ENCODE results near the gene MIP.
"Not testable (repeated sequence)": the region's sequence is repeated elsewhere in the genome, so short reads cannot be mapped to it uniquely, and the experiment has no call there.

Gene MIP

DNA sequence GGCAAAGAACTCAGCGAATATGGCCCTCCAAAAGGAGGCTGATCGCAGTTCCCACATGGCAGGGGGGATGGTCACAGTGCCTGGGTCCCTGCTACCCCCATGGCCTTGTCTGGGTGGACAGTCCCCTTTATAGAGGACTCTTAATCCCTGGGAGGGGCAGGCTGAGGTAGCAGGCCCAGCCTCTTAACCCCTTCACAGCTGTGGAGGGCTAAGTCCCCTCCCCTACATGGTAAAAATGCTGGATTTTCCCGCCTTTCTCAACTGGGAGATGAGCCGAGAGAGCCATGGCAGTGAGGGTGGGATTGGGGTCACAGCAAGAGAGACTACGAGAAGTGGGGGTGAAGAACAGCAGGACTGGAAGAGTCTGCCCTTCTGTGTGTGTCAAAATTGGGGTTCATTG, at the start of gene MIP:
Gene MIP (minus strand): TSS at position 101 of the 400 bp plus-strand sequence. CDS start 44 bp downstream, at position 57.
- no peak for DNase-seq

DNA sequence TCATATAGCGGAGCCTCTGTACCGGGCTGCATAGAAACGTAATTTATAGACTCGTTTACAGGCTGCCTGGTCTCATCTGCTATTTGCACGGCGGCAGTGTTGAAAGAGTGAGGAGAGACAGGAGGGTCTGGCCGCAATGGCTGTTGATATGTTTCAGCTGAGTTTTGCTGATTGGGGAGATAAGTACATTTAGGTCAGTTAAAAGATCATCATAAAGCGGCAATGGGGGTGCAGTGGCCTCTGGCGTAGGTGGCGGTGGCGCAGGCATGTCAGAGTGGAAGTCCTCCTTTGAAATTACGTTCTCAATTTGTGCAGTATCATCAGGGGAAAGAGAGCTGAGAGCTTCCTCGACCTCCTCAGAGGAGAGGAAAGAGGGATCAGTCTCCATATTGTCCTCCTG, 45.4 kb upstream of the MIP start:
- not testable (repeated sequence) for DNase-seq

DNA sequence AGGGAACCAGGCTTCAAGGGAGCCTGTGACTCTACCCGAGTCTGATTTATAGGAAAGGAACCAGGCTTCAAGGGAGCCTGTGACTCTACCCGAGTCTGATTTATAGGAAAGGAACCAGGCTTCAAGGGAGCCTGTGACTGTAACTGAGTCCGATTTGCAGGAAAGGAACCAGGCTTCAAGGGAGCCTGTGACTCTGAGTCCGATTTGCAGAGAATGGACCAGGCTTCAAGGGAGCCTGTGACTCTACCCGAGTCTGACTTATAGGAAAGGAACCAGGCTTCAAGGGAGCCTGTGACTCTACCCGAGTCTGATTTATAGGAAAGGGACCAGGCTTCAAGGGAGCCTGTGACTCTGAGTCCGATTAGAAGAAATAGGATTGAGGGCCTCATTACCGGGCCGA, 45.0 kb upstream of the MIP start:
- DNase-seq = not testable (repeated sequence)

DNA sequence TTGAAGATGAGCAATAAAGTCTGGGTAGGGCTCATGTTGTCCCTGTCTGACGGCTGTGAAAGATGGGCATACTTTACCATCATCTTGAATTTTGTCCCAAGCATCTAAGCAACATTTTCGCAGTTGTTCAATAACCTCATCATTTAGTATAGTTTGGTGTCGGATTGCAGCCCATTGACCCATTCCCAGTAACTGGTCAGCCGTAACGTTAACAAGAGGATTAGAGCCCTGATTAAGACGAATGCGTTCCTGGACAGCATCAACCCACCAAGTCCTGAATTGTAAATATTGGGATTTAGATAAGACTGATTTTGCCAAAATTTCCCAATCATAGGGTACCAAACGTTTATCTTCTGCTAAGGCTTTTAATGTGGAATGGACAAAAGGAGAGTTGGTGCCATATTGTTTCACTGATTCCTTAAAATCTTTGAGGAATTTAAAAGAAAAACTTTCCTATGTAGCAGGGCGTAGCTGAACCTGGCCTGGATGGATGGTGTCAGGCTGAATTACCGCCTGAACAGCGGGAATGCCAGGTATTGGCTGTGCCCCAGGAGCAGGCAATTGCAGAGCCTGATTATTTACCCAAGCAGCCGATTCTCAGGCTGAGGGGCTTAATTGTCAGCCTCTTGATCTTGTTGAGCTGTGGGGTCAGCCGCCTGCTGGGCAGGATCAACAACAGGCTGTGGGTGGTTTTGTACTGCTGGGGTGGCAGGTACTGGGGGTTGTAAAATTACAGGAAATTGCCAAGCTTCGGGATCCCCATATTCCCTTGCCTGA, 43.9 kb upstream of the MIP start:
- DNase-seq = not testable (repeated sequence)

DNA sequence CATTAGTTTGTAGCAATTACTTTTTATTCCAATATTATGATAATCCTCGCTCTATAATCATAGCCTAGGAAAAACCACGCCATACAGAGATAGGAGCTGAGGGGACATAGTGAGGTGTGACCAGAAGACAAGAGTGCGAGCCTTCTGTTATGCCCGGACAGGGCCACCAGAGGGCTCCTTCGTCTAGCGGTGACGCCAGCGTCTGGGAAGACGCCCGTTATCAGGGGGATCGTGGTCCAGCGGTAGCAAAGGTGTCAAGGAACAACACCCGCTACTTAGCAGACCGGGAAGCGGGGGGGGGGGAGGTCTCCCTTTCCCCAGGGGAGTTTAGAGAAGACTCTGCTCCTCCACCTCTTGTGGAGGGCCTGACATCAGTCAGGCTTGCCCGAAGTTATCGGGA, 42.2 kb upstream of the MIP start:
- peak; percentile 55 for DNase-seq

DNA sequence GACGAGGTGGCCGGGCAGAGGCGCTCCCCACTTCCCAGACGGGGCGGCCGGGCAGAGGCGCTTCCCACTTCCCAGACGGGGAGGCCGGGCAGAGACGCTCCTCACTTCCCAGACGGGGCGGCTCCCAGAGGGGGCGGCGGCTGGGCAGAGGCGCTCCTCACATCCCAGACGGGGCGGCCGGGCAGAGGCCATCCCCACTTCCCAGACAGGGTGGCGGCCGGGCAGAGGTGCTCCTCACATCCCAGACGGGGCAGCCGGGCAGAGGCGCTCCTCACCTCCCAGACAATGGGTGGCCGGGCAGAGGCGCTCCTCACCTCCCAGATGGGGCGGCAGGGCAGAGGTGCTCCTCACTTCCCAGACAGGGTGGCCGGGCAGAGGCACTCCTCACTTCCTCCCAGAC, 40.0 kb upstream of the MIP start:
- DNase-seq = not testable (repeated sequence)

DNA sequence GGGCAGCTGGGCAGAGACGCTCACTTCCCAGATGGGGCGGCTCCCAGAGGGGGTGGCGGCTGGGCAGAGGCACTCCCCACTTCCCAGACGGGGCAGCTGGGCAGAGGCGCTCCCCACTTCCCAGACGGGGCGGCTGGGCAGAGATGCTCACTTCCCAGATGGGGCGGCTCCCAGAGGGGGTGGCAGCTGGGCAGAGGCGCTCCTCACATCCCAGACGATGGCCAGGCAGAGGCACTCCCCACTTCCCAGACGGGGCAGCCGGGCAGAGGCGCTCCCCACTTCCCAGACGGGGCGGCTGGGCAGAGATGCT, 39.6 kb upstream of the MIP start:
- not testable (repeated sequence) for DNase-seq

DNA sequence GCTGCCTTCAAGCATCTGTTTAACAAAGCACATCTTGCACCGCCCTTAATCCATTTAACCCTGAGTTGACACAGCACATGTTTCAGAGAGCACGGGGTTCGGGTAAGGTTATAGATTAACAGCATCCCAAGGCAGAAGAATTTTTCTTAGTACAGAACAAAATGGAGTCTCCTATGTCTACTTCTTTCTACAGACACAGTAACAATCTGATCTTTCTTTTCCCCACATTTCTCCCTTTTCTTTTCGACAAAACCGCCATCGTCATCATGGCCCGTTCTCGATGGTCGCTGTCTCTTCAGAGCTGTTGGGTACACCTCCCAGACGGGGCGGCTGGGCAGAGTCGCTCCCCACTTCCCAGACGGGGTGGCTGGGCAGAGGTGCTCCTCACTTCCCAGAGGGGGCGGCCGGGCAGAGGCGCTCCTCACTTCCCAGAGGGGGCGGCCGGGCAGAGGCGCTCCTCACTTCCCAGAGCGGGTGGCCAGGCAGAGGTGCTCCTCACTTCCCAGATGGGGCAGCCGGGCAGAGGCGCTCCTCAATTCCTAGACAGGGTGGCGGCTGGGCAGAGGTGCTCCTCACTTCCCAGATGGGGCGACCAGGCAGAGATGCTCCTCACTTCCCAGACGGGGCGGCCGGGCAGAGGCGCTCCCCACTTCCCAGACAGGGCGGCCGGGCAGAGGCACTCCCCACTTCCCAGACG, 39.1 kb upstream of the MIP start:
- DNase-seq = not testable (repeated sequence)

DNA sequence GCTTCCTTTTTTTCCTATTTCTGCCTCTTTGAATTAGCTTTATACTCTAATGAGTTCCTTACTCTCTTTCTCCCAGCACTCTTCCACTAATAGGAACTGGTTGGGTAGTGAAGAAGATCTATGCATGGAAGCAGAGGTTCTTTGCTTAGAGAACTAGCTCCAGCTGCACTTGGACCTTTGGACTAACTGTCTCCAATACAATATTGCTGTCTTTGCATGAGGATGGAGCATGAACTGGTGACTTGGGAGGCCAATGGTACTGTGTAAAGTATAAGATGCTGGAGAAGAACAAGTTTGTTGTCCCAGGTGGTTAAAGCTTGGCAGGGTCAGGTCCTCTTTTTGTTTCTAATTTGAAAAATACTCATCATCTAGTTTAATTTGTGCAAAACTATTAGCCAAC, 35.9 kb upstream of the MIP start:
- DNase-seq = no peak

DNA sequence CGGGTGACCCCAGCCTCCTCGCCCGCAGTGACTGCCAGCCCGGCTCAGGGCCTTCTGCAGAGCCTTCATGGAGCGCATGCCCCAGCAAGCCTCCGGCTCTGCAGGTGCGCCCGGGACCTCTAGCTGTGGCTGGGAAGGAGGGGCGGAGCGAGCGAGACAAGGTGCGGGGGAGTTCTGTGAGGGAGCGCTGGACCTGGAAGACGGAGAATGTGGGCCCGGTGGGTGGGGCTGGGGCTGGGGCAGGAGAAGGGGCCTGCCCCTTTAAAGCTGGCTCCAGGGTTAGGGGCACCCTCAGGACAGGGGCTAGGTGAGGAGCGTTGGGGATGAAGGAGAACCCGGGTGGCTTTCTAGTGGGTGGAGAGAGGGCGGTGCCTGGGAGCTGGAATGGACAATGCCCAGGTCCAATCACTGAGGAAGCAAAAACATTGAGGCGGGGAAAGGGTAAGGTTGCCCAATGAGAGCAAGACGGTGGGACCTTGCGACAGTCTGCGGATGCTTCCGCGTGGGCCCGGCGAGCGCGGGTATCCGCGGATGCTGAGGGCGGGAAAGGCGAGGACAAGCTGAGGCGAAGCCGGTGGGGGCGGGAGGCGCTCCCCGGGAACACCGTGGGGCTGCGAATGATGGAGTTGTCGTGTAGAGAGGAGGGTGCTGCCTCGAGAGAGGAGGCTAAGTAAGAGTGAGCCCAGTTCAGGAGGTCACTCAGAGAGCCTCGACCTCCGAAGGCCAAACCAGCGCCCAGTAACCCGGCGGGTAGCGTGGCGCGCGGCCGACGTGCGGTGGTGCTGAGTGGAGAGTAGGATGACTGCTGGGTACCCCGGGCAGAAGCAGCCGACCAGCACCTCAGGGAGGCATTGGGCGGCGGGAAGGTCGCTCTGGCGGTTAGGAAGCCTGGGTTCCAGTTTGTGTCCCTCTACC, 33.8 kb upstream of the MIP start, which contains the start of gene GLS2:
Gene GLS2 (minus strand): TSS at position 121 of the 915 bp plus-strand sequence. CDS start 43 bp downstream, at position 78.
- peak; percentile 79 for DNase-seq

DNA sequence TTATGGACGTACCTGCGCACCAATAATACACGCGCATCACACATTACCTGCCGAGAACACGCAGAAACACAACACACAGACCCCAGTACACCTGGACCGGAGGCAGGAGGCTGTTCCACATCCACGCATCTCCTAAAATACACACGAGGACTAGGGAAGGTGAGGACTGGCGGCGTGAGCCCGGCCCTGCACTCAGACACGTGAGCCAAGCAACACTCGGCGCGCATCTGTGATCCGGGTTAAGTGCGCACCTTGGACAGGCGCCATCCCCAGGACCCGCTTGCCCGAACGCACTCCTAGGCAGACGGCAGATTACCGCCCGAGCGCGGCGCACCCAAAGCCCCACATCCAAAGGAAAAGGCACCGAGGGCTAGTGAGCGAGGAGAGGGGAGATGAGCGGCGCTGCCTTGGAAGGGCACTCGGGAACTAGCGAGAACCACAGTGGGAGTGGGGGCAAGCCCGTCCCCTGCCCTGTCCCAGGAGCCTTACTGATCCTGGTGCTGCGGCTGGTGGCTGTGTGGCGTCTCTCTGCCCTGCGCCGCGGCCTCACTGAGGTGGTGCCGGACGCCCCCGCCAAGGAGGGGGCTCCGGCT, 33.1 kb upstream of the MIP start:
- peak; percentile 43 for DNase-seq

DNA sequence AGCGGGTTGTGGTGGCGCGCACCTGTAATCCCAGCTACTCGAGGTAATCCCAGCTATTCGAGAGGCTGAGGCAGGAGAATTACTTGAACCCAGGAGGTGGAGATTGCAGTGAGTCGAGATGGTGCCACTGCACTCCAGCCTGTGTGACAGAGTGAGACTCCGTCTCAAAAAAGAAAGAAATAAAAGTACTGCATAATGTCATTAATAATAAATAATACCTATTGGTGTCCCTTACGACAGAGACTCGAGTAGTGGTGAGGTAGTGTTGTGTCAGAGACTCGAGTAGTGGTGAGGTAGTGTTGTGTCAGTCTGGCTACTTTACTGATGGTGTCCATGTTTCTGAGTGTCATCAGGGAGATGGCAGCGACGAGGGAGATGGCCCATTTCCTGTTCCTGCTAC, 32.2 kb upstream of the MIP start:
- no peak for DNase-seq

DNA sequence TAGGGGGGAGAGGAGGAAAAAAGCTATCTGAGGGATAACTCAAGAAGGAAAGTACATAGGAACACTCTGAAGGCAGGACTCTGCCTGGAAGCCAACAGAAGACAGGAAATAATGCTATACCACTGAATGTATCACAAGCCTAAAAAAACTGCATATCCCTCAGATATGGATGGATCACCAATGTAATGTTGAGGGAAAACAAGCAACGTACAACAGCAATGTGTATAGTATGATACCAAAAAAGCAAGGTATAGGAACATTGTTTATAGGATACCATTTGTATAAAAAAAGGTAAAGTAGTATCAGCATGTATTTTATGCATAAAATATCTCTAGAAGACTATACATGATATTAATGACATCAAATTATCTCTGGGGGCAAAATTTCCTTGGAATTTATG, 30.1 kb upstream of the MIP start:
- DNase-seq = no peak

DNA sequence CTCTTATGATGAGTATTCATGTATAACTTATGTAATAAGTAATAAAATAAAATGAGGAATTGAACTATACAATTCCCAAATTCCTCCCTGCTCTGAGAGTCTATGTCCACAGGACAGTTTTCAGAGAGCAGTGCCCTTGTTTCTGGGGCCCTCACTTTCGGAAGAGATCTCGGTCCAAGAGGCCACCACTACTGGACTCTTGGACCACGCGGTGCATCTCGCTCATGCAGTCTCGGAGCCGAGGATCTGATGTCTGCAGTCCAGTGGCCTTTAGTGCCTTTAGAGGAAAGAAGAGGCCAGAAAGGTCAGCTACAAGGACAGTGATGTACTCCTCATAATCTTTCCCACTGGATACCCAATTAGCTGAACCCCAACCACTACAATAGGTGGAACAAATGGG, 25.2 kb upstream of the MIP start:
- DNase-seq = no peak

DNA sequence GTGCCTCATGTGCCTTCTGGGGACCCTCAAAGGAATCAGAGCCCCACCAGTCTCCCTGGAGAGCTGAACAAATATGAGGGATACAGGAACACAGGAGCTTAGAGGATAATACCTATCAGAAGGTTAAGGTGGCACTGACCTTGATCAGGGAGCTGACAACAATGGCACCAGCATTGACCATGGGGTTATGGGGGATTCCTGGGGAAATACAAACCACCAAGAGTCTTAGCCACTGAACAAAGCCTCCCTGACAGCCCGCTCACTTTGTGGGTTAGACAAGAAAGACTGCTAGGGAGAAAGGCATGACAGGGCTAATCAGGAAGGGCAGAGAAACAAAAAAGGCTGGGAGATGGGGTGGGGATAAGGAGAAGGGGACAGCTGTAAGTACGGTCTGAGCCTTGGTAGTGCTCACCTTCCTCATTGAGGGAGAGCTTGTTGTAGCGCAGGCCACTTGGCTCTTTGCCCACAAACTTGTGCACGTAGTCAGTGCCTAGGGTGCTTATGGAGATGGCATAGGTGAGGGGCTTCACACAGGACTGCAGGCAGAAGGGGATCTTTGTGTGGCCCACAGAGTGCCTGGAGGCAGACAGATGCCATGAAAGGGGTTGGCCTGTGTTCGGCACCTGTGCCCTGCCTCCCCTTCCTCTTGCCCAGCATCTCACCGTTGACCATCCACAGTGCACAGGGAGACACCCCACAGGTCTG, 23.2 kb upstream of the MIP start:
- no peak for DNase-seq

DNA sequence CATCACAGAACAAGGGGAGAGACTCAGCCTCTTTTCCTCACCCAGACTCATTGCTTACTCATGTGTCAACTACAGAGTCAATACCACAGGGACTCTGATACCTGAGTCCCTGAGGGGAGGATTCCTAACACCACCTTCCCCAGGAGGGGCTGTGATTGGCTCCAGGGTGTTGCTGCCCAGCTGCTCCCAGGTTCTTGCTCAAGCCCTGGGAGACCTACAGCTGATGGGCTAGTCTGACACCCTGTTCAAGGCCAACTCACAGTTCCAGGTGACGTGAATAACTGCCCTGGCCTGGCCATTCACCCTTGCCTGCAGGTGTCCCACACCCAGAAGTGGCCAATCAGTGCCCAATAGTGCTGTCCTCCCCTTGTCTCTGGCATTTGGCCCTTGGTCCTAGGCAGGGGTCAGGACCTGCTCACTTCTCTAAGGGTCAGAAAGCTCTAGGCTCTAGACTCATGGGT, 22.5 kb upstream of the MIP start:
- no peak for DNase-seq

DNA sequence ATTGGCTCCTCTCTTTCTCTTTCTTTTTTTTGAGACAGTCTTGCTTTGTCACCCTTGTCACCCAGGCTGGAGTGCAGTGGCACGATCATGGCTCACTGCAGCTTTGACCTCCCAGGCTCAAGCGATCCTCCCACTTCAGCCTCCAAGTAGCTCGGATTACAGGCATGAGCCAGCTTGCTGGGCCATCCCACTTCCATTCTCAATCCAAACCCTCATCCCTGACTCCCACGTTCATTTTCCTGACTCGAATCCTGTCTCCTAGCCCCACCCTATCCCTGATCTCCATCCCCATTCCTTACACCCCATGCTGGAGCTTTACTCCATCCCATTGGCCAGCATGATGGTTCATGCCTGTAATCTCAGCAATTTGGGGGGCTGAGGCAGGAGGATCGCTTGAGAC, 21.7 kb upstream of the MIP start:
- DNase-seq = no peak

DNA sequence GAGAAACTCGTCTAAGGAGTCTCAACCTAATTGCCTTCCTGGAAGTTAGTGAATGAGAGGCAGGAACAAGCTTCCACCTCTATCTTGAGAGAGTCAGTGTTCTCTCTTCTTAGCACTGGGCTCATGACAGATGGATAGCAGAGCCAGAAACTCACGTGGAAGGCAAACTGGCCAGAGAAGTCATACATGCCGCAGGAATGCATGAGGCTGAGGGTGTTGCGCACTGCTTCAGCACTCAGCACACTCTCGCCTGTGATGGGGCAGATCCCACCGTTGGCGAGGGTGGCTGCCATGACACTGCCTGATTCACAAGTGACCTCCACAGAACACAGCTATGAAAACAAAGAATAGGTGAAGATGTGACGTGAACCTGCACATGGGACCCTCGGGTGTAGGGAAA, 19.9 kb upstream of the MIP start:
- DNase-seq = no peak

DNA sequence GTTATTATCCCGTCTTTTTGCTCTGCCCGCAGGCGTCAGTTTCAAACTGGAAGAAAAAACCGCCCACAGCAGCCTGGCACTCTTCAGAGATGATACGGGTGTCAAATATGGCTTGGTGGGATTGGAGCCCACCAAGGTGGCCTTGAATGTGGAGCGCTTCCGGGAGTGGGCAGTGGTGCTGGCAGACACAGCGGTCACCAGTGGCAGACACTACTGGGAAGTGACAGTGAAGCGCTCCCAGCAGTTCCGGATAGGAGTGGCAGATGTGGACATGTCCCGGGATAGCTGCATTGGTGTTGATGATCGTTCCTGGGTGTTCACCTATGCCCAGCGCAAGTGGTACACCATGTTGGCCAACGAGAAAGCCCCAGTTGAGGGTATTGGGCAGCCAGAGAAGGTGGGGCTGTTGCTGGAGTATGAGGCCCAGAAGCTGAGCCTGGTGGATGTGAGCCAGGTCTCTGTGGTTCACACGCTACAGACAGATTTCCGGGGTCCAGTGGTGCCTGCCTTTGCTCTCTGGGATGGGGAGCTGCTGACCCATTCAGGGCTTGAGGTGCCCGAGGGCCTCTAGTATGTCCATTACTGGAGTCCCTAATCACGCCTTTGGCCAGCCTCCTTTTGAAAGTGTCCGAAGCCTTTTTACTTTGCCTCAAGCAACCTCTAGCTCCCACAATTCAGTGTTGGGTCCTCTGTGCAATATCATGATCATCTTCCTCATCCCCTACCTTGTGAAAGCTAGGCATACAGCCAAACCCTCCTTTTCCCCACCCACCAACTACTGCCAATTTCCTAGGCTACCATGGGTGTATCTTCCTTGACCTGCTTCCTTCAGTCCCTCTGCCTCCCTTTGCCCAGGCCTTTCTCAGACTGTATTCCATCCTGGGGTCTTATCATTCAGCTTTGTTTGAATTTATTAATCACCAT, 14.8 kb upstream of the MIP start:
- DNase-seq = peak; percentile 46

DNA sequence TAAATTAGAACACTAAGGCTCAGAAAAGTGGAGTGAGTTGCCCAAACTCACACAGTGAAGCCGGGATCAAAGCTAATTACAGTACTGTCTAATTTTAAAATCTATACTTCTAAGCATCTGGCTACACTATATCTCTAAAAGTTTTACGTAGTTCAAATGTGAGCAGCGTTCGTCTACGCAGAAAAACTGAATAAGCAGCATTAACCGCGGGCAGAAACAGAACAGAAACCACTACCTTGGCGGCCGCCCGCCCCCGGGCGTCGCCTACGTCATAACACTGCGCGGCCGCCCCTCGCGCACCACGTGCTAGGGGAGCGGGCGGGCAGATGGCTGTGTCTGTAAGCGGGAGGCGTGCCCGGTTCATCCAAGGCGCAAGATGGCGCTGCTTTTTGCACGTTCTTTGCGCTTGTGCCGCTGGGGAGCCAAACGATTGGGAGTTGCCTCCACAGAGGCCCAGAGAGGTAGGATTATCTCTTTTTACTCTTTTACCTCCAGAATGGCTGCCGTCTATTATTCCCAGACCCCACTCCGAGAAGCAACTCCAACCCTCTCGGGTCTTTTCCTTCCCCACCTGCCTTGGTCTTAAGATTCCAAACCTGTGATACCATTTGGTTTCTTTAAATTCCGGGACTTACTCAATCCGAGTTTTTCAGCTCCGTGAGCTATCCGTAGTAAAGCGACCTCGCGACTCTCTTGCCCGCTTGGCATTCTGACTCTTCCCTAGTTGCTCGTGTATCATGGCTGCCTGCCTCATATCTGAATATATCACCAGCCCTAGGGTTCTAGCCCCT, 14.0 kb upstream of the MIP start, which contains the start of gene SPRYD4:
Gene SPRYD4 (plus strand): TSS at position 363 of the 791 bp plus-strand sequence. CDS start 14 bp downstream, at position 377.
- DNase-seq = peak; percentile 97

Measured in hematopoietic multipotent progenitor cell treated with erythropoietin and hydrocortisone succinate and interleukin-3 and kit ligand, for 4 days (in vitro differentiated cells).